Measurements from ENCODE around the gene CEP120. TPM values are rescaled to one million over a fixed set of nuclear protein-coding genes. Genes with fewer than 3 reads are reported as not detected.

Gene CEP120
- total RNA-seq, 1 experiment from 2014 or later: 27.1 TPM

DNA sequence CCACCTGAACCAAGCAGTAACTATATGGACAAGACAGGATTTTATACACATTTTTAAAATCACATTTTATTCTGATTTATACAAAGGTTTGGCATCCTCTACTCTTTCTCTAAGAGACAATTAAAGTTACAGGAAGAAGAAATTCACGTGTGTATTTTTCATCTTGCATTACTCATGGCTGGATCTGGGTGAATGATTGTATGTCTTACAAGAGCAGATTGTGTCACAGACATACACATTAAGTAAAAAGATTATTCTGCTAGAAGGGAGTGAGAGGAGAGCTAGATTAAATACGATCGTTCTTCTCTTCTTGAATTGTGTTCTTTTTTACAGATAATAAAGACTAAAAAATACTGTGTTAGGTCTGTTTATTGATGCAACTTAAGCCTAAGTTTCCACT, 20.8 kb upstream of the CEP120 start:
- no peak overlapping the region for H3K4me3 Mint-ChIP-seq (ENCODE audit: low read depth, unreplicated experiment)
- no peaks in the 10 kb centered on the region for H3K4me1 Mint-ChIP-seq (ENCODE audit: low read depth, unreplicated experiment)
- TF ChIP-seq, protein P1, sequence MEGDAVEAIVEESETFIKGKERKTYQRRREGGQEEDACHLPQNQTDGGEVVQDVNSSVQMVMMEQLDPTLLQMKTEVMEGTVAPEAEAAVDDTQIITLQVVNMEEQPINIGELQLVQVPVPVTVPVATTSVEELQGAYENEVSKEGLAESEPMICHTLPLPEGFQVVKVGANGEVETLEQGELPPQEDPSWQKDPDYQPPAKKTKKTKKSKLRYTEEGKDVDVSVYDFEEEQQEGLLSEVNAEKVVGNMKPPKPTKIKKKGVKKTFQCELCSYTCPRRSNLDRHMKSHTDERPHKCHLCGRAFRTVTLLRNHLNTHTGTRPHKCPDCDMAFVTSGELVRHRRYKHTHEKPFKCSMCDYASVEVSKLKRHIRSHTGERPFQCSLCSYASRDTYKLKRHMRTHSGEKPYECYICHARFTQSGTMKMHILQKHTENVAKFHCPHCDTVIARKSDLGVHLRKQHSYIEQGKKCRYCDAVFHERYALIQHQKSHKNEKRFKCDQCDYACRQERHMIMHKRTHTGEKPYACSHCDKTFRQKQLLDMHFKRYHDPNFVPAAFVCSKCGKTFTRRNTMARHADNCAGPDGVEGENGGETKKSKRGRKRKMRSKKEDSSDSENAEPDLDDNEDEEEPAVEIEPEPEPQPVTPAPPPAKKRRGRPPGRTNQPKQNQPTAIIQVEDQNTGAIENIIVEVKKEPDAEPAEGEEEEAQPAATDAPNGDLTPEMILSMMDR (IDR thresholded peaks at IDR 0.05; ENCODE audit: unreplicated experiment): no peak
- no TSS peak for BruUV-seq (replicated peaks)
- no peak overlapping the region for H3K27ac Mint-ChIP-seq (ENCODE audit: unreplicated experiment)
- CTCF ChIA-PET: no interaction called here
- H3K36me3 Mint-ChIP-seq (ENCODE audit: insufficient read depth, unreplicated experiment): no peaks in the 10 kb centered on the region
- no peaks in the 10 kb centered on the region for H3K9me3 Mint-ChIP-seq (ENCODE audit: low read depth, unreplicated experiment)
- no peak for DNase-seq
- intact Hi-C loops (cut with micrococcal nuclease; ENCODE audit: unreplicated experiment): no loop called here
- H3K27me3 Mint-ChIP-seq (ENCODE audit: unreplicated experiment): no peaks in the 10 kb centered on the region

- H3K9me3 Mint-ChIP-seq (ENCODE audit: low read depth, unreplicated experiment): no peaks in the 10 kb centered on the region
- CTCF ChIA-PET: interaction anchor here (0.7 to 1.9 kb wide), 3 partner anchors 9 to 60 kb away, joined by 3 to 5 read pairs (median 3); partner anchors contain the start of gene CEP120
- H3K4me1 Mint-ChIP-seq (ENCODE audit: low read depth, unreplicated experiment): no peaks in the 10 kb centered on the region
- intact Hi-C loops (cut with micrococcal nuclease; ENCODE audit: unreplicated experiment): no loop called here
- DNase-seq: no peak
- BruUV-seq (replicated peaks): no TSS peak
- H3K27ac Mint-ChIP-seq (ENCODE audit: unreplicated experiment): no peak overlapping the region
- H3K4me3 Mint-ChIP-seq (ENCODE audit: low read depth, unreplicated experiment): no peak overlapping the region
- H3K36me3 Mint-ChIP-seq (ENCODE audit: insufficient read depth, unreplicated experiment): no peaks in the 10 kb centered on the region
- H3K27me3 Mint-ChIP-seq (ENCODE audit: unreplicated experiment): no peaks in the 10 kb centered on the region
- TF ChIP-seq, protein P1 (IDR thresholded peaks at IDR 0.05; ENCODE audit: unreplicated experiment): no peak
Observed at GRCh38 chr5:123441408-123441807, 18.2 kb upstream of the CEP120 start.

GRCh38 chr5:123440456-123441181, 17.4 kb upstream of the CEP120 start:
- no peak for DNase-seq
- no peaks in the 10 kb centered on the region for H3K9me3 Mint-ChIP-seq (ENCODE audit: low read depth, unreplicated experiment)
- no peaks in the 10 kb centered on the region for H3K4me1 Mint-ChIP-seq (ENCODE audit: low read depth, unreplicated experiment)
- no TSS peak for BruUV-seq (replicated peaks)
- CTCF ChIA-PET: interaction anchor here (1.2 to 1.9 kb wide), 2 partner anchors 10 to 17 kb away, joined by 3 to 5 read pairs; partner anchors contain the start of gene CEP120
- H3K27ac Mint-ChIP-seq (ENCODE audit: unreplicated experiment): no peak overlapping the region
- no peaks in the 10 kb centered on the region for H3K27me3 Mint-ChIP-seq (ENCODE audit: unreplicated experiment)
- no peaks in the 10 kb centered on the region for H3K36me3 Mint-ChIP-seq (ENCODE audit: insufficient read depth, unreplicated experiment)
- no peak overlapping the region for H3K4me3 Mint-ChIP-seq (ENCODE audit: low read depth, unreplicated experiment)
- intact Hi-C loops (cut with micrococcal nuclease; ENCODE audit: unreplicated experiment): no loop called here
- TF ChIP-seq, protein P1 (IDR thresholded peaks at IDR 0.05; ENCODE audit: unreplicated experiment): no peak

GRCh38 chr5:123439709-123440108, 16.5 kb upstream of the CEP120 start:
- no TSS peak for BruUV-seq (replicated peaks)
- CTCF ChIA-PET: interaction anchor here (1.2 kb wide), 1 partner anchor 11 kb away, joined by 3 read pairs; no protein-coding TSS in a partner anchor
- Mint-ChIP-seq H3K27ac (ENCODE audit: unreplicated experiment) (no peak overlapping the region), H3K9me3 (ENCODE audit: low read depth, unreplicated experiment) (no peaks in the 10 kb centered on the region), H3K27me3 (ENCODE audit: unreplicated experiment) (no peaks in the 10 kb centered on the region), H3K4me3 (ENCODE audit: low read depth, unreplicated experiment) (no peak overlapping the region), H3K36me3 (ENCODE audit: insufficient read depth, unreplicated experiment) (no peaks in the 10 kb centered on the region), H3K4me1 (ENCODE audit: low read depth, unreplicated experiment) (no peaks in the 10 kb centered on the region)
- no peak for DNase-seq
- intact Hi-C loops (cut with micrococcal nuclease; ENCODE audit: unreplicated experiment): no loop called here
- TF ChIP-seq, protein P1 (IDR thresholded peaks at IDR 0.05; ENCODE audit: unreplicated experiment): no peak
